K562 (cell line): ENCODE measurements around the gene IFNA7. TPM values are rescaled to one million over a fixed set of nuclear protein-coding genes. Genes with fewer than 3 reads are reported as not detected.

Experiments used
- ATAC-seq: fragments of 200-7000 bp; cut with Tn5 transposase; 3 replicates; pipeline ENCODE4 v1.9.1; 2020; ENCODE audit warnings: moderate library complexity
- BruUV-seq: library from RNA; stranded (reverse); fragments of 400-500 nt; replicated peaks from 2 replicates; lab custom pipeline; 2021; lab: Mats Ljungman, UMichigan
- CTCF ChIA-PET: fragments of 300-600 bp; formaldehyde crosslinking; extraction: SDS; loops from one replicate; lab custom pipeline; 2021; ENCODE audit warnings: low intra/inter-chr PET ratio; lab: Yijun Ruan, JAX
- POLR2A ChIA-PET: fragments of 300-600, 350-650 bp; sonication (Branson Sonifier 250); formaldehyde crosslinking; extraction: SDS; loops from one replicate; lab custom pipeline; 2021; ENCODE audit warnings: antibody characterized with exemption, inconsistent platforms; lab: Yijun Ruan, JAX
- DNase-seq, 4 experiments: peaks; one replicate each; pipeline versions ENCODE4 v3.0.0 to v3.0.0-alpha.2; 2011 to 2018; ENCODE audit warnings: low spot score in 3 of 4, mixed read lengths in 3 of 4; ENCODE audit errors: extremely low read depth in 1 of 4
- FAIRE-seq: peaks from 2 replicates; lab custom pipeline; 2011; peaks lifted over from hg19 to GRCh38; lab: Jason Lieb, UNC
- H2AFZ ChIP-seq: 2 replicates; pipeline ENCODE4 v1.6.0; 2011; ENCODE audit warnings: low read depth, low read length, control low read depth, inconsistent platforms
- H3K27ac ChIP-seq: fragments of 200-600 bp; 3 replicates; pipeline ENCODE4 v1.8.0; 2011; ENCODE audit warnings: low read depth, mild to moderate bottlenecking, control low read depth, inconsistent platforms, low read length, moderate library complexity, mixed read lengths; ENCODE audit errors: extremely low read depth
- H3K27me3 ChIP-seq, 2 experiments: fragments of 300-600 bp in 1 of 2; 2 replicates in 1 of 2; 3 replicates in 1 of 2; pipeline versions ENCODE4 v1.6.0 to v1.8.0; 2011; ENCODE audit warnings: inconsistent platforms in 2 of 2, low read length in 2 of 2, mild to moderate bottlenecking in 1 of 2, mixed read lengths in 1 of 2, moderate library complexity in 1 of 2; ENCODE audit not compliant: control insufficient read depth in 2 of 2, insufficient read depth in 2 of 2
- H3K36me3 ChIP-seq: fragments of 300-600 bp; 3 replicates; pipeline ENCODE4 v1.8.0; 2011; ENCODE audit warnings: mild to moderate bottlenecking, low read length, inconsistent platforms; ENCODE audit not compliant: control insufficient read depth, insufficient read depth
- H3K4me1 ChIP-seq, 2 experiments: fragments of 200-600 bp in 1 of 2; replicated peaks in 1 of 2; 2 replicates in 1 of 2; 3 replicates in 1 of 2; pipeline versions ENCODE4 v1.5.1 to v1.8.0; 2011; ENCODE audit warnings: inconsistent platforms in 2 of 2, low read length in 2 of 2, mild to moderate bottlenecking in 1 of 2, mixed read lengths in 1 of 2, moderate library complexity in 1 of 2; ENCODE audit not compliant: control insufficient read depth in 2 of 2, insufficient read depth in 2 of 2
- H3K4me2 ChIP-seq: 2 replicates; pipeline ENCODE4 v1.6.1; 2011; ENCODE audit warnings: low read length, control low read depth, inconsistent platforms, mixed read lengths; ENCODE audit not compliant: insufficient read depth
- H3K4me3 ChIP-seq: fragments of 200-600 bp; sonication (generic), shearing (Covaris generic); 2 replicates; pipeline ENCODE4 v1.5.1; 2016; ENCODE audit warnings: control low read depth, inconsistent platforms
- H3K79me2 ChIP-seq: fragments of 200-600 bp; 3 replicates; pipeline ENCODE4 v1.8.0; 2011; ENCODE audit warnings: low read length, inconsistent platforms; ENCODE audit not compliant: control insufficient read depth, insufficient read depth
- H3K9ac ChIP-seq, 2 experiments: 2 replicates each; pipeline versions ENCODE4 v1.6.0 to v1.6.1; 2011; ENCODE audit warnings: low read depth in 2 of 2, low read length in 2 of 2, control low read depth in 1 of 2, inconsistent platforms in 1 of 2, mild to moderate bottlenecking in 1 of 2, mixed read lengths in 1 of 2; ENCODE audit not compliant: insufficient read depth in 1 of 2
- H3K9me1 ChIP-seq: one replicate; pipeline ENCODE4 v1.6.0; 2011; ENCODE audit warnings: inconsistent platforms, mild to moderate bottlenecking, low read length, moderate library complexity; ENCODE audit not compliant: control insufficient read depth, insufficient read depth
- H3K9me3 ChIP-seq: replicated peaks from 2 replicates; pipeline ENCODE4 v1.5.1; 2011; ENCODE audit warnings: low read depth, low read length, inconsistent platforms; ENCODE audit not compliant: control insufficient read depth, insufficient read depth
- H4K20me1 ChIP-seq: replicated peaks from 2 replicates; pipeline ENCODE4 v1.6.1; 2011; ENCODE audit warnings: low read length, inconsistent platforms, mixed read lengths; ENCODE audit not compliant: control insufficient read depth, insufficient read depth
- BRF1 ChIP-seq: IDR thresholded peaks from 3 replicates; pipeline ENCODE4 v1.6.1; 2011; ENCODE audit warnings: borderline replicate concordance, mild to moderate bottlenecking; ENCODE audit not compliant: insufficient read length; ENCODE audit errors: extremely low read depth
- HDAC6 ChIP-seq: IDR thresholded peaks from 2 replicates; pipeline ENCODE4 v1.6.1; 2012; ENCODE audit warnings: low read depth, mild to moderate bottlenecking, control low read depth, inconsistent platforms, low read length, moderate library complexity
- MXI1 ChIP-seq: IDR thresholded peaks from 2 replicates; pipeline ENCODE4 v1.6.1; 2011; ENCODE audit warnings: low read depth, mild to moderate bottlenecking, improper control_type of control experiment, low read length
- RFX5 ChIP-seq: IDR thresholded peaks from 2 replicates; pipeline ENCODE4 v1.6.1; 2011; ENCODE audit warnings: low read depth, mild to moderate bottlenecking, improper control_type of control experiment, low read length
- SIN3A ChIP-seq, 2 experiments: fragments of 150-350 bp in 1 of 2; IDR thresholded peaks; 2 replicates each; pipeline ENCODE4 v1.6.1; 2011 to 2016; ENCODE audit warnings: borderline replicate concordance in 2 of 2, low read depth in 2 of 2, low read length in 2 of 2, mild to moderate bottlenecking in 2 of 2, moderate library complexity in 2 of 2; ENCODE audit not compliant: control insufficient read depth in 1 of 2
- SREBF1 ChIP-seq: fragments of 150-350 bp; IDR thresholded peaks from 2 replicates; pipeline ENCODE4 v1.6.1; 2014; ENCODE audit warnings: antibody characterized with exemption, low read depth, low read length, borderline replicate concordance
- ZNF184 ChIP-seq: sonication (generic); formaldehyde crosslinking; IDR thresholded peaks from 2 replicates; pipeline ENCODE4 v1.5.0; 2020; ENCODE audit warnings: missing genetic modification reagents
- ZNF384 ChIP-seq: IDR thresholded peaks from 2 replicates; pipeline ENCODE4 v1.6.1; 2012; ENCODE audit warnings: low read depth, low read length, improper control_type of control experiment
- ZNF699 ChIP-seq: fragments of 250-450 bp; sonication (Bioruptor Pico); IDR thresholded peaks from 2 replicates; pipeline ENCODE4 v1.8.0; 2021; ENCODE audit warnings: mild to moderate bottlenecking, moderate library complexity; ENCODE audit not compliant: insufficient replicate concordance
- WGBS: fragments of 100-300 bp; shearing (Covaris generic); methylation state at CpG from one replicate; pipeline ENCODE4 v1.1.6; 2016; ENCODE audit warnings: low coverage, mixed read lengths; ENCODE audit not compliant: insufficient coverage; ENCODE audit errors: missing lambda C conversion rate; 5-methylcytosine and 5-hydroxymethylcytosine counted together
- in situ Hi-C: fragments of 300-500 bp; cut with MboI; formaldehyde crosslinking; loops from 4 replicates; pipeline ENCODE4 v1.15.0; 2018; ENCODE audit warnings: inconsistent platforms, mixed read lengths
- intact Hi-C: fragments of 100-400 bp; cut with micrococcal nuclease; formaldehyde crosslinking; loops from 2 replicates; pipeline ENCODE4 v1.14.2; 2022
- polyA plus RNA-seq, 8 experiments: library from polyadenylated mRNA; depleted of rRNA in 4 of 8; stranded (reverse) in 5 of 8; unstranded in 3 of 8; fragments of >200 nt; fragmentation: Nextera tagmentation in 2 of 8; fragmentation: Illumina TruSeq in 1 of 8; extraction: Ambion mirVana in 2 of 8; extraction: Trizol in 1 of 8; gene quantifications; 2 replicates each; pipeline versions ENCODE4 v1.2.1 to v1.2.3, GENCODE V29; 2011 to 2014; ENCODE audit warnings: inconsistent platforms in 1 of 8, missing spikeins in 1 of 8
- total RNA-seq, 7 experiments: library from RNA; depleted of rRNA in 6 of 7; stranded (reverse); fragments of >200 nt in 6 of 7; fragmentation: Illumina TruSeq in 2 of 7; extraction: Trizol in 2 of 7; gene quantifications; 2 replicates each; pipeline versions ENCODE4 v1.2.1 to v1.2.3, GENCODE V29; 2011 to 2021; ENCODE audit warnings: low replicate concordance in 1 of 7

IFNA7 gene
- total and polyA plus RNA-seq, 9 of the 15 experiments (the other 6 are each of a cell fraction or from before 2014, with no cell fraction given) = not detected

DNA sequence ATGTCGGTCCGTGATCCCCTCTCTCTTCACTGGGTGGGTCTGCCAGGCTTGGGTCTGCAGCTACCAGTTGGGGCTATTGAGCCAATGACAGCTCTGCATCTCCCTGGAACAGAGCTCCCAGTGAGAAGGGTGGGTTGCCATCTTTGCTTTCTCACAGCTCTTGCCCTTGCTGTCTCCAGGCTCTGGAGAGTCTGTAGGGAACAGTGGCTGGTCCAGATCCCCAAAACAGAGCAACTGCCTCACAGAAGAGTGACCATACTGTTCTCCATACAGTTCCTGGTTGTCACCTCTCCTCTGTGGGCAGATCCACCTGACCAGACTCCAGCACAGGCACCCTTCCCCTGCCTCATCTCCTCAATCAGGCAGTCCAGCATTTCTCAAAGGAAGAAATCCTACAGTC is 31.3 kb upstream of the IFNA7 start:
- no peaks in the 10 kb centered on the region for H3K9me1 ChIP-seq
- H3K9me3 ChIP-seq = no peaks in the 10 kb centered on the region
- H2AFZ ChIP-seq = no peak overlapping the region
- no peaks in the 10 kb centered on the region for H4K20me1 ChIP-seq
- DNase-seq (no peak), ATAC-seq (no peak), FAIRE-seq (no peak)
- CTCF ChIA-PET = no interaction called here
- no peak overlapping the region for H3K9ac ChIP-seq
- no TSS peak for BruUV-seq
- no peak overlapping the region for H3K27ac ChIP-seq
- WGBS = no CpG with 5 or more reads among the region's 2 CpGs
- in situ Hi-C loops (no loop called here), intact Hi-C loops (no loop called here)
- no peaks in the 10 kb centered on the region for H3K79me2 ChIP-seq
- H3K36me3 ChIP-seq = no peaks in the 10 kb centered on the region
- H3K4me3 ChIP-seq = no peak overlapping the region
- TF ChIP-seq MXI1 (no peak), ZNF184 (CRISPR knock-in tag) (no peak), RFX5 (no peak), ZNF699 (no peak), BRF1 (no peak), SREBF1 (no peak), HDAC6 (no peak), ZNF384 (no peak), SIN3A (IDR thresholded peaks at IDR 0.05; ENCODE audit: borderline replicate concordance in 2 of 2, control insufficient read depth in 1 of 2, low read depth in 2 of 2, low read length in 2 of 2) (no peak)
- H3K4me2 ChIP-seq = no peak overlapping the region
- no peaks in the 10 kb centered on the region for H3K4me1 ChIP-seq
- POLR2A ChIA-PET = no interaction called here
- no peaks in the 10 kb centered on the region for H3K27me3 ChIP-seq
